ENCODE measurements around the gene HES5. TPM values are rescaled to one million over a fixed set of nuclear protein-coding genes. Genes with fewer than 3 reads are reported as not detected.

Gene HES5
- total RNA-seq, 1 experiment from 2014 or later = not detected

DNA sequence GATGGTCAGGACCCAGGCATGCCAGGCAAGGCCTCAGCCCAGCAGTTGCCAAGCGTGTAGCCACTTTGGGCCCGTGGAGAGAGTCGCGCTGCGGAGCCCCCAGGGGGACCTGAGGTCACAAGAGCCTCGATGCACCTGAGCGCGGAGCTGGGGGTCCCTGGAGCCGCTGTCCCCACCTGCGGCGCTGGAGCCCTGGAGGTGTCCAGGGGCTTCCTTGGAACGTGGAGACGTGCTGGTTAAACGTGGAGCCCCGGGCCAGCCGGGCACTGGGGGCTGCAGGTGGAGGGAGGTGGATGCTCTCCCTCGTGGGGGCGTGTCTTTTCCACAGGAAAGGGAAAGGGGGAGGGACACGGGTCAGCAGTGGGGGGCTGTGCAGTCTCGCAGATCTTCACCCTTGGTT, 50.9 kb downstream of the HES5 start:
- H3K27me3 ChIP-seq (ENCODE audit: insufficient read depth, low read length) = no peaks in the 10 kb centered on the region
- no peak overlapping the region for H2BK5ac ChIP-seq (ENCODE audit: insufficient read length, low read length)
- H3T11ph ChIP-seq (ENCODE audit: low read length) = no peak overlapping the region
- Mint-ChIP-seq H3K36me3 (ENCODE audit: insufficient read depth in 1 of 3, low read depth in 3 of 3) (no peaks in the 10 kb centered on the region), H3K4me1 (peaks cover 0 to 13% of the 10 kb centered on the region in 2 experiments; a peak in 2 of 4 replicates), H3K27ac (no peak overlapping the region), H3K27me3 (ENCODE audit: low read depth) (peaks cover 2% of the 10 kb centered on the region), H3K4me3 (no peak overlapping the region), H3K9me3 (no peaks in the 10 kb centered on the region)
- H3K9ac ChIP-seq (ENCODE audit: extremely low read depth, insufficient read length, low read length) = no peak overlapping the region
- no CpG with 5 or more reads among the region's 20 CpGs for WGBS (ENCODE audit: extremely low coverage, insufficient read length, low lambda C conversion rate)
- no peaks in the 10 kb centered on the region for H3K79me1 ChIP-seq (ENCODE audit: insufficient read depth, low read depth, low read length, poor library complexity, severe bottlenecking)
- H4K20me1 ChIP-seq (ENCODE audit: control insufficient read depth, insufficient read depth, insufficient read length) = no peaks in the 10 kb centered on the region
- no peak overlapping the region for H2BK15ac ChIP-seq (ENCODE audit: low read depth, low read length)
- H3K18ac ChIP-seq (ENCODE audit: insufficient read length, low read depth, low read length) = no peak overlapping the region
- no peak overlapping the region for H2BK12ac ChIP-seq (ENCODE audit: insufficient read length, low read depth, low read length)
- no peak overlapping the region for H2BK20ac ChIP-seq (ENCODE audit: low read depth, low read length, poor library complexity, severe bottlenecking)
- H4K5ac ChIP-seq (ENCODE audit: insufficient read length, low read depth, low read length) = no peak overlapping the region
- H3K9me3 ChIP-seq (ENCODE audit: control insufficient read depth, low read depth, low read length) = no peaks in the 10 kb centered on the region
- H2BK120ac ChIP-seq (ENCODE audit: low read depth, low read length, poor library complexity, severe bottlenecking) = no peak overlapping the region
- H3K4ac ChIP-seq (ENCODE audit: low read depth, low read length) = no peak overlapping the region
- no peak for DNase-seq
- H3K79me2 ChIP-seq (ENCODE audit: insufficient read depth, low read length) = no peaks in the 10 kb centered on the region
- H2AFZ ChIP-seq (ENCODE audit: low read length) = no peak overlapping the region
- H3K14ac ChIP-seq (ENCODE audit: insufficient read depth, low read length) = no peak overlapping the region
- no peaks in the 10 kb centered on the region for H3K4me1 ChIP-seq (ENCODE audit: insufficient read depth, low read length)
- no peak overlapping the region for H3K56ac ChIP-seq (ENCODE audit: insufficient read length, low read depth, low read length)
- no peak for TF ChIP-seq CTCF (conservative IDR thresholded peaks at IDR 0.05)
- H4K8ac ChIP-seq (replicated peaks; ENCODE audit: insufficient read length, low read depth, low read length) = no peak overlapping the region
- H3K23ac ChIP-seq (ENCODE audit: insufficient read length, low read depth, low read length) = no peak overlapping the region
- no peak overlapping the region for H3K27ac ChIP-seq (ENCODE audit: insufficient read length, low read depth, low read length)
- H2AK5ac ChIP-seq (ENCODE audit: insufficient read length, low read length) = no peak overlapping the region
- H3K23me2 ChIP-seq (ENCODE audit: insufficient read length, low read depth, low read length, poor library complexity, severe bottlenecking) = no peaks in the 10 kb centered on the region
- H4K91ac ChIP-seq (ENCODE audit: insufficient read length, low read depth, low read length) = no peak overlapping the region
- H3K4me2 ChIP-seq (ENCODE audit: insufficient read depth, insufficient read length, low read length) = no peak overlapping the region

Other genes with a start within 250 kb of the HES5 start
- 12.7 and 14.3 TPM in 2 replicates for gene MORN1, start 138.7 kb downstream of the HES5 start, total RNA-seq (2021)
- gene RER1, start 138.4 kb downstream of the HES5 start, total RNA-seq (2021) = 110 and 118 TPM in 2 replicates
- 33.6 and 34.4 TPM in 2 replicates for gene PEX10, start 117.7 kb downstream of the HES5 start, total RNA-seq (2021)
- 0.09 and 0.18 TPM in 2 replicates for gene PLCH2, start 54.0 kb downstream of the HES5 start, total RNA-seq (2021)
- gene PANK4, start 3.7 kb downstream of the HES5 start, total RNA-seq (2021) = 32.2 and 34.8 TPM in 2 replicates
- 0.29 and 0.57 TPM in 2 replicates for gene TNFRSF14, start 26.1 kb upstream of the HES5 start, total RNA-seq (2021)
- 40.7 and 49.6 TPM in 2 replicates for gene PRXL2B, start 56.5 kb upstream of the HES5 start, total RNA-seq (2021)
- 0.42 and 0.59 TPM in 2 replicates for gene MMEL1, start 102.8 kb upstream of the HES5 start, total RNA-seq (2021)